Measurements from ENCODE around the gene VAMP8. TPM values are rescaled to one million over a fixed set of nuclear protein-coding genes. Genes with fewer than 3 reads are reported as not detected.
A peak's percentile ranks its signal among the peaks of the same experiment; 100 is the strongest.
"Not testable (repeated sequence)": the region's sequence is repeated elsewhere in the genome, so short reads cannot be mapped to it uniquely, and the experiment has no call there.

The VAMP8 gene
- total and polyA plus RNA-seq, 8 donors: 51.8 to 250 (median 64.2) TPM

- no peaks in the 10 kb centered on the region for H3K27me3 ChIP-seq
- H3K4me3 ChIP-seq: peak overlapping the region in 1 of 2 donors; percentile 99
- H3K27ac ChIP-seq: no peak overlapping the region
- no peak for TF ChIP-seq CTCF (IDR thresholded peaks at IDR 0.05)
- intact Hi-C loops (cut with DNase I): no loop called here
- peaks cover 24 to 58% of the 10 kb centered on the region in 2 donors for H3K4me1 ChIP-seq
- DNase-seq (no peak), ATAC-seq (no peak)
- peaks cover 5 to 64% of the 10 kb centered on the region in 2 donors for H3K36me3 ChIP-seq
- H3K9me3 ChIP-seq: no peaks in the 10 kb centered on the region
These were observed 35.5 kb upstream of the VAMP8 start for GRCh38 chr2:85541753-85542457.

GRCh38 chr2:85542777-85543176 is 34.6 kb upstream of the VAMP8 start:
- H3K27me3 ChIP-seq: no peaks in the 10 kb centered on the region
- peaks cover 5 to 71% of the 10 kb centered on the region in 2 donors for H3K36me3 ChIP-seq
- intact Hi-C loops (cut with DNase I): no loop called here
- peak overlapping the region in 1 of 2 donors; percentile 99 for H3K4me3 ChIP-seq
- ATAC-seq: no peak
- TF ChIP-seq CTCF (IDR thresholded peaks at IDR 0.05): no peak
- H3K4me1 ChIP-seq: peaks cover 17 to 49% of the 10 kb centered on the region in 2 donors
- no peak for DNase-seq
- H3K27ac ChIP-seq: no peak overlapping the region
- H3K9me3 ChIP-seq: no peaks in the 10 kb centered on the region

GRCh38 chr2:85544254-85544691 is 33.1 kb upstream of the VAMP8 start:
- Histone ChIP-seq H3K36me3 (peaks cover 5 to 78% of the 10 kb centered on the region in 2 donors), H3K27ac (peak overlapping the region in 1 of 2 donors; percentile 39), H3K4me1 (peaks cover 17 to 47% of the 10 kb centered on the region in 2 donors)
- ATAC-seq; intact Hi-C loops (cut with DNase I); H3K4me3 ChIP-seq; H3K9me3 ChIP-seq; DNase-seq; H3K27me3 ChIP-seq: not testable (repeated sequence)

GRCh38 chr2:85544915-85545779 is 32.2 kb upstream of the VAMP8 start:
- H3K4me3 ChIP-seq; ATAC-seq; intact Hi-C loops (cut with DNase I); DNase-seq; H3K9me3 ChIP-seq; H3K27ac ChIP-seq; H3K27me3 ChIP-seq: not testable (repeated sequence)
- Histone ChIP-seq H3K4me1 (peaks cover 17 to 52% of the 10 kb centered on the region in 2 donors), H3K36me3 (peaks cover 5 to 84% of the 10 kb centered on the region in 2 donors)

- H3K4me1 ChIP-seq: peaks cover 16 to 52% of the 10 kb centered on the region in 2 donors
- no peak overlapping the region for H3K27ac ChIP-seq
- no peak overlapping the region for H3K4me3 ChIP-seq
- DNase-seq (no peak), ATAC-seq (no peak)
- H3K9me3 ChIP-seq: no peaks in the 10 kb centered on the region
- TF ChIP-seq CTCF (IDR thresholded peaks at IDR 0.05): no peak
- H3K27me3 ChIP-seq: no peaks in the 10 kb centered on the region
- intact Hi-C loops (cut with DNase I): no loop called here
- H3K36me3 ChIP-seq: peaks cover 5 to 87% of the 10 kb centered on the region in 2 donors
These were observed 31.6 kb upstream of the VAMP8 start for GRCh38 chr2:85545780-85546240.

All from left lung (tissue), 10 donors.